Aorta (tissue), 5 donors: ENCODE measurements around the gene DEUP1. TPM values are rescaled to one million over a fixed set of nuclear protein-coding genes. Genes with fewer than 3 reads are reported as not detected.
"Not testable (repeated sequence)": the region's sequence is repeated elsewhere in the genome, so short reads cannot be mapped to it uniquely, and the experiment has no call there.

Experiments used
- ATAC-seq: fragments of 200-7000 bp; cut with Tn5 transposase; one replicate; pipeline ENCODE4 v1.9.1; 2022; ENCODE audit warnings: moderate library complexity; ENCODE audit not compliant: low FRiP score
- DNase-seq, 2 donors: peaks; one replicate each; pipeline ENCODE4 v3.0.0-alpha.2; 2020
- H3K27ac ChIP-seq, 2 donors: one replicate each; pipeline ENCODE4 v1.5.1; 2013; ENCODE audit warnings: low read length in 2 of 2, mild to moderate bottlenecking in 2 of 2, moderate library complexity in 2 of 2, control low read depth in 1 of 2, inconsistent platforms in 1 of 2, low read depth in 1 of 2
- H3K27me3 ChIP-seq, 2 donors: one replicate each; pipeline ENCODE4 v1.6.1; 2013; ENCODE audit warnings: control low read depth in 1 of 2, low read length in 1 of 2, mild to moderate bottlenecking in 1 of 2, moderate library complexity in 1 of 2; ENCODE audit not compliant: insufficient read depth in 2 of 2, control insufficient read depth in 1 of 2
- H3K36me3 ChIP-seq, 2 donors: one replicate each; pipeline ENCODE4 v1.6.1; 2013; ENCODE audit warnings: control low read depth in 1 of 2, low read length in 1 of 2, mild to moderate bottlenecking in 1 of 2; ENCODE audit not compliant: insufficient read depth in 2 of 2, control insufficient read depth in 1 of 2
- H3K4me1 ChIP-seq, 2 donors: one replicate each; pipeline ENCODE4 v1.6.1; 2013; ENCODE audit warnings: low read length in 2 of 2, control low read depth in 1 of 2, mild to moderate bottlenecking in 1 of 2, moderate library complexity in 1 of 2; ENCODE audit not compliant: insufficient read depth in 2 of 2, control insufficient read depth in 1 of 2
- H3K4me3 ChIP-seq, 2 donors: one replicate each; pipeline ENCODE4 v1.5.1; 2013; ENCODE audit warnings: low read length in 2 of 2, control low read depth in 1 of 2, mild to moderate bottlenecking in 1 of 2
- H3K9me3 ChIP-seq: one replicate; pipeline ENCODE4 v1.6.1; 2013; ENCODE audit warnings: mild to moderate bottlenecking, low read length; ENCODE audit not compliant: control insufficient read depth
- WGBS, 2 donors: extraction: QIAGEN DNeasy Blood & Tissue Kit; methylation state at CpG; one replicate each; pipeline ENCODE4 v1.1.7; 2013; 5-methylcytosine and 5-hydroxymethylcytosine counted together
- intact Hi-C, 2 donors: fragments of 100-400 bp; cut with DNase I; formaldehyde crosslinking; loops; one replicate each; pipeline versions ENCODE4 v1.14.2 to v1.15.0; 2022
- polyA plus RNA-seq, 2 donors: library from polyadenylated mRNA; stranded (reverse); fragments of 200-250 nt; gene quantifications; one replicate each; pipeline ENCODE4 v1.2.3, GENCODE V29; 2013
- total RNA-seq, 2 donors: library from RNA; stranded (reverse); fragmentation: NEBNext Ultra II Directional; extraction: Animal tissue kit (Norgen Biotek cat#: 25700); gene quantifications; one replicate each; pipeline ENCODE4 v1.2.1, GENCODE V29; 2021
- donor health status: healthy with polysubstance abuse.
- donor health status: Bipolar disorder and iron deficiency.
- donor health status: DM: no; HTN: no; CAD: no.
- donor health status: DM: no; HTN: no; CAD: no.
- donor health status: DM: yes; HTN: yes; CAD: no.

DEUP1 gene
- total and polyA plus RNA-seq, 4 donors: not detected

- WGBS, 2 donors: 74 to 81% methylated on average over 3 of the region's 3 CpGs
- H3K27ac ChIP-seq: no peak overlapping the region
- intact Hi-C loops: no loop called here
- H3K36me3 ChIP-seq: no peaks in the 10 kb centered on the region
- no peaks in the 10 kb centered on the region for H3K27me3 ChIP-seq
- ATAC-seq: no peak
- no peak overlapping the region for H3K4me3 ChIP-seq
- no peaks in the 10 kb centered on the region for H3K9me3 ChIP-seq
- H3K4me1 ChIP-seq: no peaks in the 10 kb centered on the region
- no peak for DNase-seq
Measured at GRCh38 chr11:93432247-93432646, 101.7 kb downstream of the DEUP1 start.

GRCh38 chr11:93443232-93443631, 112.7 kb downstream of the DEUP1 start:
- H3K27me3 ChIP-seq, DNase-seq, intact Hi-C loops, H3K36me3 ChIP-seq, H3K27ac ChIP-seq, H3K9me3 ChIP-seq, ATAC-seq, H3K4me1 ChIP-seq, H3K4me3 ChIP-seq: not testable (repeated sequence)
- WGBS, 2 donors: 87 to 95% methylated on average over 2 of the region's 2 CpGs

GRCh38 chr11:93444617-93445073, 114.1 kb downstream of the DEUP1 start:
- Histone ChIP-seq H3K4me1 (no peaks in the 10 kb centered on the region), H3K27ac (no peak overlapping the region), H3K9me3 (peaks cover 2% of the 10 kb centered on the region), H3K36me3 (no peaks in the 10 kb centered on the region), H3K27me3 (no peaks in the 10 kb centered on the region), H3K4me3 (no peak overlapping the region)
- DNase-seq (no peak), ATAC-seq (no peak)
- 64 to 66% methylated on average over 8 of the region's 8 CpGs for WGBS, 2 donors
- intact Hi-C loops: no loop called here

- DNase-seq: no peak
- no peak for ATAC-seq
- Histone ChIP-seq H3K36me3 (no peaks in the 10 kb centered on the region), H3K4me3 (no peak overlapping the region), H3K27me3 (no peaks in the 10 kb centered on the region), H3K4me1 (no peaks in the 10 kb centered on the region), H3K9me3 (no peaks in the 10 kb centered on the region), H3K27ac (no peak overlapping the region)
- intact Hi-C loops: no loop called here
- WGBS, 2 donors: 86 to 90% methylated on average over 9 of the region's 9 CpGs
Measured at GRCh38 chr11:93458286-93458685, 127.7 kb downstream of the DEUP1 start.

GRCh38 chr11:93463666-93464065, 133.1 kb downstream of the DEUP1 start:
- H3K4me1 ChIP-seq, H3K27ac ChIP-seq, H3K4me3 ChIP-seq, intact Hi-C loops, H3K27me3 ChIP-seq, H3K9me3 ChIP-seq, ATAC-seq, DNase-seq, H3K36me3 ChIP-seq: not testable (repeated sequence)
- WGBS, 2 donors: 95 to 98% methylated on average over 4 of the region's 4 CpGs

- H3K4me3 ChIP-seq: no peak overlapping the region
- no peaks in the 10 kb centered on the region for H3K27me3 ChIP-seq
- intact Hi-C loops: no loop called here
- H3K4me1 ChIP-seq: no peaks in the 10 kb centered on the region
- ATAC-seq (no peak), DNase-seq (no peak)
- no peaks in the 10 kb centered on the region for H3K9me3 ChIP-seq
- H3K27ac ChIP-seq: no peak overlapping the region
- WGBS, 2 donors: 57 to 58% methylated on average over 3 of the region's 3 CpGs
- no peaks in the 10 kb centered on the region for H3K36me3 ChIP-seq
Measured at GRCh38 chr11:93464927-93465540, 134.5 kb downstream of the DEUP1 start.

- no peak for DNase-seq
- 93 to 94% methylated on average over 4 of the region's 4 CpGs for WGBS, 2 donors
- H3K9me3 ChIP-seq: no peaks in the 10 kb centered on the region
Measured at GRCh38 chr11:93467054-93467453, 136.5 kb downstream of the DEUP1 start.

GRCh38 chr11:93468290-93468689, 137.7 kb downstream of the DEUP1 start:
- no peak for ATAC-seq
- no peaks in the 10 kb centered on the region for H3K36me3 ChIP-seq
- 65 to 67% methylated on average over 5 of the region's 5 CpGs for WGBS, 2 donors
- no peak overlapping the region for H3K4me3 ChIP-seq
- H3K9me3 ChIP-seq: no peaks in the 10 kb centered on the region
- H3K4me1 ChIP-seq: no peaks in the 10 kb centered on the region
- intact Hi-C loops: no loop called here
- H3K27me3 ChIP-seq: no peaks in the 10 kb centered on the region
- no peak for DNase-seq
- H3K27ac ChIP-seq: no peak overlapping the region

More at GRCh38 chr11:93467054-93467453, 136.5 kb downstream of the DEUP1 start:
- H3K27me3 ChIP-seq: no peaks in the 10 kb centered on the region
- ATAC-seq: no peak
- intact Hi-C loops: no loop called here
- H3K27ac ChIP-seq: no peak overlapping the region
- H3K36me3 ChIP-seq: no peaks in the 10 kb centered on the region
- no peaks in the 10 kb centered on the region for H3K4me1 ChIP-seq
- H3K4me3 ChIP-seq: no peak overlapping the region

GRCh38 chr11:93474123-93474522, 143.6 kb downstream of the DEUP1 start:
- Histone ChIP-seq H3K9me3 (peaks cover 1% of the 10 kb centered on the region), H3K27ac (no peak overlapping the region), H3K27me3 (no peaks in the 10 kb centered on the region), H3K36me3 (peaks cover 0 to 5% of the 10 kb centered on the region in 2 donors), H3K4me3 (no peak overlapping the region), H3K4me1 (no peaks in the 10 kb centered on the region)
- ATAC-seq (no peak), DNase-seq (no peak)
- intact Hi-C loops: no loop called here
- WGBS, 2 donors: 92 to 100% methylated on average over 1 of the region's 1 CpG
